Measurements from ENCODE around the gene ZC3H12A.
A peak's percentile ranks its signal among the peaks of the same experiment; 100 is the strongest.

The ZC3H12A gene
- long read RNA-seq, transcript ZC3H12A-201 (6 exons, 2,684 nt), result major isoform, 8 of 18 reads
- long read RNA-seq, partial matches to known transcripts, result 1 of 18 reads
- long read RNA-seq, other reads (novel, unspliced or antisense), result 8 of 18 reads

DNA sequence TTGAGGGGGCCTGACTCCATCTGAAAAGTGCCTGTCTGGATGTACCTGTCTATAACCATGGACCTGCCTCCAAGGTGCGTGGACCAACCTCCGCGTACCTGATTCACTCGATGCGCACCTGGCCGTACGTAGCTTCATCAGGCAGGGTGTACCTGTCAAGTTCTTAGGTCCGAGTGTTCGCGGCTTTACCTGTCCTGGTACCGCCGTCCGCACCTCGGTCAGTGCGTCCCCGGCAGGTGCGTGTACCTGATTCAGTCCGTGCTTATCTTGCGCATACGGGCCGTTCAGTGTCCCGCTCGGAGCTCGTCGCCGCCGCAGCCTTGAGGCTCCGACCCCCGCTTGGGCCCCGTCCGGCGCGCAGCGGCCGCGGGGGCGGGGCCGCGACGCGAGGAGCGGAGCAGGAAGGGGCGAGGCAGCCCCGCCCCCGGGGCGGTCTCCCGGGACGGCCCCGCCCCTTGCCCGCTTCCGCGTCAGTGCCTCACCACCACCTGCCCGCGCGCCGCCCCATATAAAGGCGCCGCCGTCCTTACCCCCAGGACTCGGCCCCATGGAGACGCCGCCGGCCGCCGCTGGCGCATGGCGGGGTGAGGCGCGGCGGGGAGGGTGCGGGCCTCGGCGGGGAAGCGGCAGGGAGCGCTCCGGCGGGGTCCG is at the start of gene ZC3H12A:
Gene ZC3H12A, plus strand, starts transcription at position 535 of the 651 bp plus-strand sequence. CDS start 917 bp downstream, outside the sequence.
- peak; percentile 84 to 86 for DNase-seq (ENCODE audit: low read depth in 1 of 2, low spot score in 1 of 2)
- peak within 1 kb of the TSS; percentile 70 for H3K4me3 ChIP-seq (replicated peaks; ENCODE audit: insufficient read depth, low read length)
- peak within 1 kb of the TSS; percentile 92 for H3K27ac ChIP-seq (replicated peaks)
- H3K27me3 ChIP-seq (ENCODE audit: insufficient read depth, poor library complexity, severe bottlenecking), result no peaks in the 10 kb centered on the region
- TF ChIP-seq GABPA (IDR thresholded peaks at IDR 0.05; ENCODE audit: low read depth) (no peak), SPI1 (IDR thresholded peaks at IDR 0.05; ENCODE audit: borderline replicate concordance, low read depth) (no peak), POLR2AphosphoS5 (IDR thresholded peaks at IDR 0.05; ENCODE audit: low read depth) (peak; percentile 95), CTCF (IDR thresholded peaks at IDR 0.05; ENCODE audit: insufficient read depth, low read length) (no peak)
- TF ChIP-seq, protein P1, sequence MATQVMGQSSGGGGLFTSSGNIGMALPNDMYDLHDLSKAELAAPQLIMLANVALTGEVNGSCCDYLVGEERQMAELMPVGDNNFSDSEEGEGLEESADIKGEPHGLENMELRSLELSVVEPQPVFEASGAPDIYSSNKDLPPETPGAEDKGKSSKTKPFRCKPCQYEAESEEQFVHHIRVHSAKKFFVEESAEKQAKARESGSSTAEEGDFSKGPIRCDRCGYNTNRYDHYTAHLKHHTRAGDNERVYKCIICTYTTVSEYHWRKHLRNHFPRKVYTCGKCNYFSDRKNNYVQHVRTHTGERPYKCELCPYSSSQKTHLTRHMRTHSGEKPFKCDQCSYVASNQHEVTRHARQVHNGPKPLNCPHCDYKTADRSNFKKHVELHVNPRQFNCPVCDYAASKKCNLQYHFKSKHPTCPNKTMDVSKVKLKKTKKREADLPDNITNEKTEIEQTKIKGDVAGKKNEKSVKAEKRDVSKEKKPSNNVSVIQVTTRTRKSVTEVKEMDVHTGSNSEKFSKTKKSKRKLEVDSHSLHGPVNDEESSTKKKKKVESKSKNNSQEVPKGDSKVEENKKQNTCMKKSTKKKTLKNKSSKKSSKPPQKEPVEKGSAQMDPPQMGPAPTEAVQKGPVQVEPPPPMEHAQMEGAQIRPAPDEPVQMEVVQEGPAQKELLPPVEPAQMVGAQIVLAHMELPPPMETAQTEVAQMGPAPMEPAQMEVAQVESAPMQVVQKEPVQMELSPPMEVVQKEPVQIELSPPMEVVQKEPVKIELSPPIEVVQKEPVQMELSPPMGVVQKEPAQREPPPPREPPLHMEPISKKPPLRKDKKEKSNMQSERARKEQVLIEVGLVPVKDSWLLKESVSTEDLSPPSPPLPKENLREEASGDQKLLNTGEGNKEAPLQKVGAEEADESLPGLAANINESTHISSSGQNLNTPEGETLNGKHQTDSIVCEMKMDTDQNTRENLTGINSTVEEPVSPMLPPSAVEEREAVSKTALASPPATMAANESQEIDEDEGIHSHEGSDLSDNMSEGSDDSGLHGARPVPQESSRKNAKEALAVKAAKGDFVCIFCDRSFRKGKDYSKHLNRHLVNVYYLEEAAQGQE (IDR thresholded peaks at IDR 0.05; ENCODE audit: insufficient replicate concordance, low read depth), result peak; percentile 68

DNA sequence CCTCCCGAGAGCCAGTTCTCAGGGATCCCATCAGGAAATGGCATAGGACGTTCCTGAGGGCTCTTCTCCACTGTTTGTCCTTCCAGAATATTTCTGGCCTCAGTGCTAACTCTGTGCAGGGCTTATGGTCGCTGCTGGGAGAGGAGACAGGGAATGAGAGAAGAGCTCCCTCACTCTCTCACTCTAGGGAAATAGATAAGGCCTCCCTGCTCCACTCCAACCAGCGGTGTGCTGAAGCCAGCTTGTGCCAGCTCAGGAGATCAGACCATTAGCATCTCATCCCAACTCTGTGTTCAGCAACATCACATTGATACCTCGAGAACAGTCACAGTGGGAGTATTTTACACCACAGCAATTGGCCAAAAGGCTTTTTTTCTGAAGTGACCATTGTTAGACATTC is 49.2 kb upstream of the ZC3H12A start:
- no peak for DNase-seq (ENCODE audit: low read depth in 1 of 2, low spot score in 1 of 2)
- TF ChIP-seq, protein P1 (IDR thresholded peaks at IDR 0.05; ENCODE audit: insufficient replicate concordance, low read depth), result no peak
- TF ChIP-seq GABPA (IDR thresholded peaks at IDR 0.05; ENCODE audit: low read depth) (no peak), POLR2AphosphoS5 (IDR thresholded peaks at IDR 0.05; ENCODE audit: low read depth) (no peak), CTCF (IDR thresholded peaks at IDR 0.05; ENCODE audit: insufficient read depth, low read length) (no peak), SPI1 (IDR thresholded peaks at IDR 0.05; ENCODE audit: borderline replicate concordance, low read depth) (no peak)

GRCh38 chr1:37429029-37429428 is 45.4 kb upstream of the ZC3H12A start:
- DNase-seq (ENCODE audit: low read depth in 1 of 2, low spot score in 1 of 2), result no peak
- TF ChIP-seq CTCF (IDR thresholded peaks at IDR 0.05; ENCODE audit: insufficient read depth, low read length) (no peak), POLR2AphosphoS5 (IDR thresholded peaks at IDR 0.05; ENCODE audit: low read depth) (no peak), GABPA (IDR thresholded peaks at IDR 0.05; ENCODE audit: low read depth) (no peak), SPI1 (IDR thresholded peaks at IDR 0.05; ENCODE audit: borderline replicate concordance, low read depth) (no peak)
- TF ChIP-seq, protein P1 (IDR thresholded peaks at IDR 0.05; ENCODE audit: insufficient replicate concordance, low read depth), result no peak
- H3K4me3 ChIP-seq (replicated peaks; ENCODE audit: insufficient read depth, low read length), result no peak overlapping the region
- no peak overlapping the region for H3K27ac ChIP-seq (replicated peaks)
- no peaks in the 10 kb centered on the region for H3K27me3 ChIP-seq (ENCODE audit: insufficient read depth, poor library complexity, severe bottlenecking)

More for the DNA sequence above, 49.2 kb upstream of the ZC3H12A start:
- Histone ChIP-seq H3K4me3 (replicated peaks; ENCODE audit: insufficient read depth, low read length) (no peak overlapping the region), H3K27ac (replicated peaks) (no peak overlapping the region), H3K27me3 (ENCODE audit: insufficient read depth, poor library complexity, severe bottlenecking) (no peaks in the 10 kb centered on the region)
